HEK293 (cell line): Measurements from ENCODE around the gene RPGRIP1L.

ENCODE experiments used
- CTCF ChIA-PET: fragments of 350-600 bp; formaldehyde crosslinking; extraction: SDS; loops from one replicate; lab custom pipeline; 2021; ENCODE audit warnings: antibody characterized with exemption; lab: Yijun Ruan, JAX
- POLR2A ChIA-PET: fragments of 300-600 bp; formaldehyde crosslinking; extraction: SDS; loops from one replicate; lab custom pipeline; 2020; ENCODE audit warnings: antibody characterized with exemption, inconsistent platforms; lab: Yijun Ruan, JAX
- H3K27ac ChIP-seq: fragments of 200-500 bp; sonication (Bioruptor generic); 2 replicates; pipeline ENCODE4 v1.5.1; 2014; ENCODE audit warnings: low read depth, low read length, control low read depth, inconsistent platforms; ENCODE audit errors: extremely low read depth
- H3K36me3 ChIP-seq, 2 experiments: fragments of 200-500 bp in 1 of 2; sonication (Bioruptor generic) in 1 of 2; 1 replicate in 1 of 2; 2 replicates in 1 of 2; pipeline ENCODE4 v1.5.1; 2014 to 2017; ENCODE audit warnings: inconsistent platforms in 2 of 2, low read length in 2 of 2; ENCODE audit not compliant: control insufficient read depth in 2 of 2, insufficient read depth in 1 of 2
- H3K4me1 ChIP-seq: fragments of 200-500 bp; sonication (Bioruptor generic); 2 replicates; pipeline ENCODE4 v1.5.1; 2014; ENCODE audit warnings: mild to moderate bottlenecking, low read length, inconsistent platforms; ENCODE audit not compliant: control insufficient read depth, insufficient read depth
- H3K4me3 ChIP-seq: 2 replicates; pipeline ENCODE4 v1.5.1; 2011; ENCODE audit warnings: low read depth, mild to moderate bottlenecking, control low read depth, low read length, moderate library complexity
- H3K9me3 ChIP-seq: fragments of 200-500 bp; sonication (Bioruptor generic); 2 replicates; pipeline ENCODE4 v1.5.1; 2014; ENCODE audit warnings: low read depth, low read length, inconsistent platforms; ENCODE audit not compliant: control insufficient read depth, insufficient read depth
- GLI2 ChIP-seq: fragments of 450-650 bp; formaldehyde crosslinking; IDR thresholded peaks from 2 replicates; pipeline ENCODE4; 2017; ENCODE audit warnings: missing biosample characterization, missing genetic modification characterization, low read depth, borderline replicate concordance
- GLIS1 ChIP-seq: fragments of 450-650 bp; formaldehyde crosslinking; IDR thresholded peaks from 2 replicates; pipeline ENCODE4 v1.5.1; 2016; ENCODE audit warnings: missing biosample characterization, missing genetic modification characterization
- KLF1 ChIP-seq: fragments of 450-650 bp; formaldehyde crosslinking; IDR thresholded peaks from 2 replicates; pipeline ENCODE4 v1.5.1; 2016; ENCODE audit warnings: missing biosample characterization, missing genetic modification characterization
- KLF7 ChIP-seq: fragments of 450-650 bp; formaldehyde crosslinking; IDR thresholded peaks from 2 replicates; pipeline ENCODE4 v1.5.1; 2016; ENCODE audit warnings: missing biosample characterization, missing genetic modification characterization, borderline replicate concordance
- ZBTB17 ChIP-seq: fragments of 450-650 bp; formaldehyde crosslinking; IDR thresholded peaks from 2 replicates; pipeline ENCODE4 v1.5.1; 2016; ENCODE audit warnings: missing biosample characterization, missing genetic modification characterization
- ZFP3 ChIP-seq: fragments of 450-650 bp; formaldehyde crosslinking; IDR thresholded peaks from 2 replicates; pipeline ENCODE4 v1.5.1; 2016; ENCODE audit warnings: low read depth, missing biosample characterization, missing genetic modification characterization
- ZFP69B ChIP-seq: fragments of 450-650 bp; formaldehyde crosslinking; IDR thresholded peaks from 2 replicates; pipeline ENCODE4 v1.5.1; 2016; ENCODE audit warnings: missing biosample characterization, missing genetic modification characterization
- ZNF121 ChIP-seq: fragments of 450-650 bp; formaldehyde crosslinking; IDR thresholded peaks from 2 replicates; pipeline ENCODE4 v1.5.1; 2016; ENCODE audit warnings: missing biosample characterization, missing genetic modification characterization
- ZNF169 ChIP-seq: fragments of 450-650 bp; formaldehyde crosslinking; IDR thresholded peaks from 2 replicates; pipeline ENCODE4 v1.5.1; 2016; ENCODE audit warnings: missing biosample characterization, missing genetic modification characterization
- ZNF391 ChIP-seq: fragments of 450-650 bp; formaldehyde crosslinking; IDR thresholded peaks from 2 replicates; pipeline ENCODE4 v1.5.1; 2016; ENCODE audit warnings: low read depth, missing biosample characterization, missing genetic modification characterization, borderline replicate concordance
- ZNF473 ChIP-seq: fragments of 450-650 bp; formaldehyde crosslinking; IDR thresholded peaks from 2 replicates; pipeline ENCODE4 v1.5.1; 2017; ENCODE audit warnings: missing biosample characterization, missing genetic modification characterization
- ZNF555 ChIP-seq: fragments of 450-650 bp; formaldehyde crosslinking; conservative IDR thresholded peaks from 2 replicates; pipeline ENCODE4 v1.5.1; 2017; ENCODE audit warnings: missing biosample characterization, mild to moderate bottlenecking, missing genetic modification characterization, inconsistent platforms
- ZNF621 ChIP-seq: fragments of 450-650 bp; formaldehyde crosslinking; IDR thresholded peaks from 2 replicates; pipeline ENCODE4 v1.5.1; 2017; ENCODE audit warnings: missing biosample characterization, missing genetic modification characterization
- ZNF660 ChIP-seq: fragments of 450-650 bp; IDR thresholded peaks from 2 replicates; pipeline ENCODE4 v1.5.1; 2018; ENCODE audit warnings: missing biosample characterization, mild to moderate bottlenecking, missing genetic modification characterization
- ZNF670 ChIP-seq: fragments of 450-650 bp; formaldehyde crosslinking; IDR thresholded peaks from 2 replicates; pipeline ENCODE4 v1.5.1; 2016; ENCODE audit warnings: missing biosample characterization, missing genetic modification characterization, low read depth
- ZNF776 ChIP-seq: fragments of 450-650 bp; formaldehyde crosslinking; IDR thresholded peaks from 2 replicates; pipeline ENCODE4 v1.5.0; 2017; ENCODE audit warnings: missing biosample characterization, missing genetic modification characterization, borderline replicate concordance
- ZNF792 ChIP-seq: fragments of 450-650 bp; formaldehyde crosslinking; IDR thresholded peaks from 2 replicates; pipeline ENCODE4 v1.5.1; 2016; ENCODE audit warnings: missing biosample characterization, missing genetic modification characterization
- ZNF837 ChIP-seq: fragments of 450-650 bp; formaldehyde crosslinking; IDR thresholded peaks from 2 replicates; pipeline ENCODE4 v1.5.1; 2016; ENCODE audit warnings: missing biosample characterization, missing genetic modification characterization
- ZNF843 ChIP-seq: fragments of 450-650 bp; formaldehyde crosslinking; IDR thresholded peaks from 2 replicates; pipeline ENCODE4 v1.5.1; 2016; ENCODE audit warnings: missing biosample characterization, missing genetic modification characterization
- TF ChIP-seq, protein P1 (sequence below): fragments of 450-650 bp; formaldehyde crosslinking; IDR thresholded peaks from 2 replicates; pipeline ENCODE4 v1.5.1; 2016; ENCODE audit warnings: missing biosample characterization, missing genetic modification characterization
- TF ChIP-seq, protein P2 (sequence below): IDR thresholded peaks from 2 replicates; pipeline ENCODE4 v1.6.1; 2011; ENCODE audit warnings: mild to moderate bottlenecking, low read depth, low read length, borderline replicate concordance
- TF ChIP-seq, protein P3 (sequence below): fragments of 450-650 bp; formaldehyde crosslinking; IDR thresholded peaks from 2 replicates; pipeline ENCODE4 v1.5.1; 2017; ENCODE audit warnings: missing biosample characterization, missing genetic modification characterization
- TF ChIP-seq, protein P4 (sequence below): fragments of 450-650 bp; formaldehyde crosslinking; IDR thresholded peaks from 2 replicates; pipeline ENCODE4 v1.5.1; 2017; ENCODE audit warnings: missing biosample characterization, missing genetic modification characterization

Gene RPGRIP1L

DNA sequence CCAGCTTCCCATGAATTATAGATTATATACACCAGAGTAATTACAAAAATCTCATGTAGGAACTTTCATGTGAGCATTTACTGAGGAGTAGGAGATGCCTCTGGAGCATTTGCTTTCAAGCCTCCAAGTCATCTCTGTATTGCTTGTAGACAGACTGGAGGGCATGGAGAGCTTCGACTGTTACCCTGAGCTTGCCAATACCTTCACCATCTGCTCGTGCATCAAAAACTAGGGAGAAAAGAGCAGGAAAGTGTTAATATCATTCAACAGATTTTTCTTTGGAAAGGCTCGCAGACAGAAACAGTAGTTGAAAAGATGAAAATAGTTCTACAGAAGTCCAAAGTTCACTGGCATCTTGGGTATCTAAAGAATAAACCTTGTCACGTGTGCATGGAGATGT, 101.7 kb downstream of the RPGRIP1L start:
- H3K4me3 ChIP-seq = no peak overlapping the region
- POLR2A ChIA-PET = no interaction called here
- peaks cover 0 to 10% of the 10 kb centered on the region in 2 experiments; a peak in 1 of 3 replicates for H3K36me3 ChIP-seq
- no peak overlapping the region for H3K27ac ChIP-seq
- CTCF ChIA-PET = no interaction called here
- TF ChIP-seq ZNF555 (tag by site-specific recombination) (no peak), ZNF670 (tag by site-specific recombination) (no peak), GLI2 (no peak), ZFP69B (no peak), ZNF169 (no peak), ZNF776 (tag by site-specific recombination) (no peak), KLF7 (tag by site-specific recombination) (no peak), ZNF660 (no peak), ZNF121 (tag by site-specific recombination) (no peak), ZNF621 (tag by site-specific recombination) (no peak), ZBTB17 (no peak)
- TF ChIP-seq, protein P1, sequence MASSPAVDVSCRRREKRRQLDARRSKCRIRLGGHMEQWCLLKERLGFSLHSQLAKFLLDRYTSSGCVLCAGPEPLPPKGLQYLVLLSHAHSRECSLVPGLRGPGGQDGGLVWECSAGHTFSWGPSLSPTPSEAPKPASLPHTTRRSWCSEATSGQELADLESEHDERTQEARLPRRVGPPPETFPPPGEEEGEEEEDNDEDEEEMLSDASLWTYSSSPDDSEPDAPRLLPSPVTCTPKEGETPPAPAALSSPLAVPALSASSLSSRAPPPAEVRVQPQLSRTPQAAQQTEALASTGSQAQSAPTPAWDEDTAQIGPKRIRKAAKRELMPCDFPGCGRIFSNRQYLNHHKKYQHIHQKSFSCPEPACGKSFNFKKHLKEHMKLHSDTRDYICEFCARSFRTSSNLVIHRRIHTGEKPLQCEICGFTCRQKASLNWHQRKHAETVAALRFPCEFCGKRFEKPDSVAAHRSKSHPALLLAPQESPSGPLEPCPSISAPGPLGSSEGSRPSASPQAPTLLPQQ = no peak
- TF ChIP-seq, protein P2, sequence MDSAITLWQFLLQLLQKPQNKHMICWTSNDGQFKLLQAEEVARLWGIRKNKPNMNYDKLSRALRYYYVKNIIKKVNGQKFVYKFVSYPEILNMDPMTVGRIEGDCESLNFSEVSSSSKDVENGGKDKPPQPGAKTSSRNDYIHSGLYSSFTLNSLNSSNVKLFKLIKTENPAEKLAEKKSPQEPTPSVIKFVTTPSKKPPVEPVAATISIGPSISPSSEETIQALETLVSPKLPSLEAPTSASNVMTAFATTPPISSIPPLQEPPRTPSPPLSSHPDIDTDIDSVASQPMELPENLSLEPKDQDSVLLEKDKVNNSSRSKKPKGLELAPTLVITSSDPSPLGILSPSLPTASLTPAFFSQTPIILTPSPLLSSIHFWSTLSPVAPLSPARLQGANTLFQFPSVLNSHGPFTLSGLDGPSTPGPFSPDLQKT = no peak
- no peaks in the 10 kb centered on the region for H3K4me1 ChIP-seq
- no peaks in the 10 kb centered on the region for H3K9me3 ChIP-seq

DNA sequence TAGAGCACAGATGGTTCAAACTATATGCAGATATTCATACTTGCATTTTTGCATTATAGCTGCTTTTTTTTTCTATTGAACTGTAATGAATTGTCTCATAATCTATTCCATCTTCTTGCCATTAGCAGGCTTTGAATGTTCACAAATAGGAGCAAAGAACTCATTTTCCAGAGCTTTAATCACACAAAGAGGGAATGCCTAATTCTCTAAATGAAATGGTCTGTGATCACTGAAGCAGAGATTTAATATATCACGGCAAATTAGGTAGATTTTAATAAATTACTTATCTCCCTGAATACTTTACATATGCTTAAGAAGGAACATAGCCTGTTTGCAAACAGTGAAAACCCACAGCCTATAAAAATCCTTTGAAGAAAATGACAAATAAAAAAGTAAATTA, 103.0 kb downstream of the RPGRIP1L start:
- TF ChIP-seq KLF1 (no peak), ZNF837 (tag by site-specific recombination) (no peak), ZNF776 (tag by site-specific recombination) (no peak), ZNF843 (tag by site-specific recombination) (no peak), ZNF473 (tag by site-specific recombination) (no peak), ZNF792 (tag by site-specific recombination) (no peak), GLIS1 (tag by site-specific recombination) (no peak), ZNF391 (tag by site-specific recombination) (no peak), ZFP3 (tag by site-specific recombination) (no peak), ZNF169 (no peak)
- TF ChIP-seq, protein P3, sequence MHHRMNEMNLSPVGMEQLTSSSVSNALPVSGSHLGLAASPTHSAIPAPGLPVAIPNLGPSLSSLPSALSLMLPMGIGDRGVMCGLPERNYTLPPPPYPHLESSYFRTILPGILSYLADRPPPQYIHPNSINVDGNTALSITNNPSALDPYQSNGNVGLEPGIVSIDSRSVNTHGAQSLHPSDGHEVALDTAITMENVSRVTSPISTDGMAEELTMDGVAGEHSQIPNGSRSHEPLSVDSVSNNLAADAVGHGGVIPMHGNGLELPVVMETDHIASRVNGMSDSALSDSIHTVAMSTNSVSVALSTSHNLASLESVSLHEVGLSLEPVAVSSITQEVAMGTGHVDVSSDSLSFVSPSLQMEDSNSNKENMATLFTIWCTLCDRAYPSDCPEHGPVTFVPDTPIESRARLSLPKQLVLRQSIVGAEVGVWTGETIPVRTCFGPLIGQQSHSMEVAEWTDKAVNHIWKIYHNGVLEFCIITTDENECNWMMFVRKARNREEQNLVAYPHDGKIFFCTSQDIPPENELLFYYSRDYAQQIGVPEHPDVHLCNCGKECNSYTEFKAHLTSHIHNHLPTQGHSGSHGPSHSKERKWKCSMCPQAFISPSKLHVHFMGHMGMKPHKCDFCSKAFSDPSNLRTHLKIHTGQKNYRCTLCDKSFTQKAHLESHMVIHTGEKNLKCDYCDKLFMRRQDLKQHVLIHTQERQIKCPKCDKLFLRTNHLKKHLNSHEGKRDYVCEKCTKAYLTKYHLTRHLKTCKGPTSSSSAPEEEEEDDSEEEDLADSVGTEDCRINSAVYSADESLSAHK (tag by site-specific recombination) = no peak
- TF ChIP-seq, protein P4, sequence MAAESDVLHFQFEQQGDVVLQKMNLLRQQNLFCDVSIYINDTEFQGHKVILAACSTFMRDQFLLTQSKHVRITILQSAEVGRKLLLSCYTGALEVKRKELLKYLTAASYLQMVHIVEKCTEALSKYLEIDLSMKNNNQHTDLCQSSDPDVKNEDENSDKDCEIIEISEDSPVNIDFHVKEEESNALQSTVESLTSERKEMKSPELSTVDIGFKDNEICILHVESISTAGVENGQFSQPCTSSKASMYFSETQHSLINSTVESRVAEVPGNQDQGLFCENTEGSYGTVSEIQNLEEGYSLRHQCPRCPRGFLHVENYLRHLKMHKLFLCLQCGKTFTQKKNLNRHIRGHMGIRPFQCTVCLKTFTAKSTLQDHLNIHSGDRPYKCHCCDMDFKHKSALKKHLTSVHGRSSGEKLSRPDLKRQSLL (tag by site-specific recombination) = no peak
- peaks cover 0 to 10% of the 10 kb centered on the region in 2 experiments; a peak in 1 of 3 replicates for H3K36me3 ChIP-seq
- no peaks in the 10 kb centered on the region for H3K9me3 ChIP-seq
- ChIA-PET POLR2A (interaction anchor here (0.5 kb wide), 1 partner anchor 43 kb away, joined by 3 read pairs; no protein-coding TSS in a partner anchor), CTCF (interaction anchor here (0.6 kb wide), 1 partner anchor 16 kb away, joined by 4 read pairs; no protein-coding TSS in a partner anchor)
- no peak overlapping the region for H3K4me3 ChIP-seq
- H3K27ac ChIP-seq = no peak overlapping the region
- H3K4me1 ChIP-seq = no peaks in the 10 kb centered on the region
